ENCODE measurements around the gene GNA14.

DNA sequence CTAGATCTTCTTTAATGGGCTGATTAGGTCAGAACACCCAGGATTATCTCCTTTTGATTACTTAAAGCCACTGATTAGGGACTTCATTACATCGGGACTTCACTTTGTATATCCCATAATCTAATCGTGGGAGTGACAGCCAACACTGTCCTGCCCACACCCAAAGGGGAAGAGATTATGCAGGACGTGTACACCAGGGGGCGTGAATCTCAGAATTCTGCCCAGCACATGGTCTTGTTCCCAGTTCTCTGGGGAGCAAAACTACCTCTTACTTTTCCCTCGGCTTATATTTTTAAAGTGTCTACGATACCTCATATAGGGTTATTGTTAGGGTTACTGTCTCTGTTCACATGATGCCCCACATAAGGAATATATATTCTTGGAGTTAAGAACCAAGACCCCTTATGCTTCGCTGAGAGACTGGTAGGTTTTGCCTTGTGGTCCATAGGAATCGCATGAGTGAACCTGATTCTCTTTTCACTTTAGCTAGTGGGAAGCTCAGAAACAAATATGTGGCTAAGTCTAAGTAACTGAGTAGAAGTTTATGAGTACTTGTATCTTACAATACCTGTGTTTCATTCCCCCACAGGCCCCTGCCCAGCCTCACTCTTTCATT, 192.7 kb downstream of the GNA14 start:
- TF ChIP-seq POLR2A (IDR thresholded peaks at IDR 0.05; ENCODE audit: low read length) (no peak), GATA1 (IDR thresholded peaks at IDR 0.05; ENCODE audit: low read depth, low read length) (no peak)
